Activated CD8-positive, alpha-beta memory T cell treated with anti-CD3 and anti-CD28 coated beads for 36 hours (primary cell): Measurements from ENCODE around the gene BTBD6. TPM values are rescaled to one million over a fixed set of nuclear protein-coding genes. Genes with fewer than 3 reads are reported as not detected.
"Not testable (repeated sequence)": the region's sequence is repeated elsewhere in the genome, so short reads cannot be mapped to it uniquely, and the experiment has no call there.

Source experiments
- CTCF ChIA-PET: fragments of 350-600 bp; sonication (Branson Sonifier 250); formaldehyde crosslinking; loops from one replicate; lab custom pipeline; 2021; ENCODE audit warnings: antibody characterized with exemption; lab: Charles Lee
- POLR2A ChIA-PET: fragments of 350-600 bp; sonication (Branson Sonifier 250); formaldehyde crosslinking; loops from one replicate; lab custom pipeline; 2021; ENCODE audit warnings: antibody characterized with exemption; lab: Charles Lee
- total RNA-seq, 2 experiments: library from RNA; stranded (reverse); gene quantifications; one replicate each; pipeline ENCODE4 v1.2.3, GENCODE V29; 2021

Gene BTBD6
- total RNA-seq, 2 experiments from 2014 or later, result 44.7 to 48.3 TPM

- ChIA-PET POLR2A (no interaction called here), CTCF (interaction anchor here (0.5 kb wide), 1 partner anchor 12 kb away, joined by 3 read pairs; no protein-coding TSS in a partner anchor)
Measured at GRCh38 chr14:105255021-105255507, 6.7 kb downstream of the BTBD6 start.

- POLR2A ChIA-PET, result no interaction called here
- CTCF ChIA-PET, result no interaction called here
Measured at GRCh38 chr14:105256292-105256960, 8.1 kb downstream of the BTBD6 start.

GRCh38 chr14:105257464-105257863 lies 9.1 kb downstream of the BTBD6 start:
- ChIA-PET POLR2A (no interaction called here), CTCF (no interaction called here)

GRCh38 chr14:105258846-105259245 lies 10.5 kb downstream of the BTBD6 start:
- CTCF ChIA-PET, result interaction anchor here (1.4 kb wide), 1 partner anchor 10 kb away, joined by 3 read pairs; no protein-coding TSS in a partner anchor

GRCh38 chr14:105260959-105261358 lies 12.6 kb downstream of the BTBD6 start:
- ChIA-PET POLR2A (no interaction called here), CTCF (no interaction called here)

More at GRCh38 chr14:105258846-105259245, 10.5 kb downstream of the BTBD6 start:
- POLR2A ChIA-PET, result no interaction called here

- POLR2A ChIA-PET, result no interaction called here
- CTCF ChIA-PET, result no interaction called here
Measured at GRCh38 chr14:105261781-105262180, 13.4 kb downstream of the BTBD6 start.

GRCh38 chr14:105267820-105268548 lies 19.7 kb downstream of the BTBD6 start:
- ChIA-PET POLR2A (no interaction called here), CTCF (interaction anchor here (0.5 kb wide), 1 partner anchor 11 kb away, joined by 3 read pairs; no protein-coding TSS in a partner anchor)

- CTCF ChIA-PET, result no interaction called here
- POLR2A ChIA-PET, result no interaction called here
Measured at GRCh38 chr14:105268736-105269354, 20.5 kb downstream of the BTBD6 start.

- ChIA-PET CTCF (no interaction called here), POLR2A (no interaction called here)
Measured at GRCh38 chr14:105269405-105269804, 21.1 kb downstream of the BTBD6 start.

GRCh38 chr14:105271224-105271890 lies 23.0 kb downstream of the BTBD6 start:
- CTCF ChIA-PET, result no interaction called here

GRCh38 chr14:105272623-105273022 lies 24.3 kb downstream of the BTBD6 start:
- POLR2A ChIA-PET, result no interaction called here
- CTCF ChIA-PET, result no interaction called here

More at GRCh38 chr14:105271224-105271890, 23.0 kb downstream of the BTBD6 start:
- POLR2A ChIA-PET, result interaction anchor here (0.7 kb wide), 1 partner anchor 36 kb away, joined by 10 read pairs; no protein-coding TSS in a partner anchor

- ChIA-PET POLR2A (no interaction called here), CTCF (no interaction called here)
Measured at GRCh38 chr14:105273062-105273461, 24.7 kb downstream of the BTBD6 start.

GRCh38 chr14:105274637-105275036 lies 26.3 kb downstream of the BTBD6 start:
- ChIA-PET CTCF (no interaction called here), POLR2A (no interaction called here)

- ChIA-PET CTCF (no interaction called here), POLR2A (no interaction called here)
Measured at GRCh38 chr14:105275267-105275946, 27.1 kb downstream of the BTBD6 start.

GRCh38 chr14:105277448-105277847 lies 29.1 kb downstream of the BTBD6 start:
- POLR2A ChIA-PET, CTCF ChIA-PET: not testable (repeated sequence)

- POLR2A ChIA-PET, result no interaction called here
- CTCF ChIA-PET, result interaction anchor here (0.6 kb wide), 1 partner anchor 12 kb away, joined by 3 read pairs; no protein-coding TSS in a partner anchor
Measured at GRCh38 chr14:105279642-105280361, 31.5 kb downstream of the BTBD6 start.

- ChIA-PET POLR2A (no interaction called here), CTCF (no interaction called here)
Measured at GRCh38 chr14:105280525-105280924, 32.2 kb downstream of the BTBD6 start.
